Measurements from ENCODE around the gene FAM216A.

Gene FAM216A

DNA sequence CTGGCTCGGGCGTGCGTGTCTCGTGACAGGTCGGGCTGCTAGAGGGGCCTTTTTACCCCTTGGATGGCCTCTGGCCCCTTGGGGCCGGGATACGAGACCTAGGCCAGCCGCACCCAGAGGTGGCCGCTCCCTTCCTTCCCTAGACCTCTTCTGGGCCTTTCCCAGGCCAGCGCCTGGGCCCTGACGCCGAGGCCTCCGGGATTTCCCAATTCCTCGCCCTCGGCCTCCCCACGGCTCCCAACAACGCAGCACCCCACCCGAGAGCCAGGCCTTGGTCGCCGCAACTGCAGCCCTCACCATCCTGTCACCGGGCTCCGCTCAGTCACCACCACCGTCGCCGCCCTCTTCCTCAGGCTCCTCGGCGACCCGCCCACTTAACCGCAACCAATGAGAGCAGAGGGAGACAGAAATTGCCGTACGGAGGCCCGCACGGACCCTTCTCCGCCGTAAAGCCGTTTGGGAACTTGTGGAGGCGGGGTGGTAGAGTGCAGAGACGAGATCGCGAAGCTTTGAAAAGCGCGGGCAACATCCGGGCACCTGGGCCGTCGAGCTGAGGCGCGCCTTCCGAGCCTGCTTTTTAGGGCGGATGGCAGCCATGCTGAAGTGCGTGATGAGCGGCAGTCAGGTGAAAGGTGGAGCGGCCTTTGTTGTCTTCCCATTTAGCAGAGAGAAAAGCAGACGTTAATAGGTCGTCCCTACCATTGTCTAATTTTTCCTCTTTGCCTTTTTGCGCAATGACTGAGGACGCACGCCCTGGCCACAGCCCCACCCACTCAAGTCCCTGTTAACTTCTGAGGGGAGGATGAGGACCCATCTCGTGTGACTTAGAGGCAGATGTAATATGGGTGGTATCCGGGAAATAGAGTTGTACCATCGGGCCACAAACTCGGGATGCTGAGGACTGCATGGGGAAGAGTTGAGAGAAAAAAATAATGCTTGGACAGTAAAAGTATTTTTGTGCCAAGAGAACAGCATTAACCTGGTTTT lies 33.4 kb downstream of the FAM216A start, which contains the start of the genes RAD9B and VPS29:
Gene RAD9B, plus strand, starts transcription at position 580 of the 987 bp plus-strand sequence. Its CDS starts 7 bp downstream, at position 587.
Gene VPS29, minus strand, starts transcription at position 360 of the 987 bp plus-strand sequence. Its CDS starts 60 bp downstream, at position 300.
- peak within 1 kb of the TSS; percentile 75 for H2AFZ ChIP-seq (ENCODE audit: low read depth, low read length, severe bottlenecking)
- H3K27ac ChIP-seq (ENCODE audit: low read depth, low read length): peak within 1 kb of the TSS; percentile 73
- TF ChIP-seq, protein P1, sequence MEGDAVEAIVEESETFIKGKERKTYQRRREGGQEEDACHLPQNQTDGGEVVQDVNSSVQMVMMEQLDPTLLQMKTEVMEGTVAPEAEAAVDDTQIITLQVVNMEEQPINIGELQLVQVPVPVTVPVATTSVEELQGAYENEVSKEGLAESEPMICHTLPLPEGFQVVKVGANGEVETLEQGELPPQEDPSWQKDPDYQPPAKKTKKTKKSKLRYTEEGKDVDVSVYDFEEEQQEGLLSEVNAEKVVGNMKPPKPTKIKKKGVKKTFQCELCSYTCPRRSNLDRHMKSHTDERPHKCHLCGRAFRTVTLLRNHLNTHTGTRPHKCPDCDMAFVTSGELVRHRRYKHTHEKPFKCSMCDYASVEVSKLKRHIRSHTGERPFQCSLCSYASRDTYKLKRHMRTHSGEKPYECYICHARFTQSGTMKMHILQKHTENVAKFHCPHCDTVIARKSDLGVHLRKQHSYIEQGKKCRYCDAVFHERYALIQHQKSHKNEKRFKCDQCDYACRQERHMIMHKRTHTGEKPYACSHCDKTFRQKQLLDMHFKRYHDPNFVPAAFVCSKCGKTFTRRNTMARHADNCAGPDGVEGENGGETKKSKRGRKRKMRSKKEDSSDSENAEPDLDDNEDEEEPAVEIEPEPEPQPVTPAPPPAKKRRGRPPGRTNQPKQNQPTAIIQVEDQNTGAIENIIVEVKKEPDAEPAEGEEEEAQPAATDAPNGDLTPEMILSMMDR (IDR thresholded peaks at IDR 0.05; ENCODE audit: insufficient read depth, low read length, poor library complexity, severe bottlenecking): no peak
- no peak for TF ChIP-seq EZH2phosphoT487 (conservative IDR thresholded peaks at IDR 0.05; ENCODE audit: low read length)

DNA sequence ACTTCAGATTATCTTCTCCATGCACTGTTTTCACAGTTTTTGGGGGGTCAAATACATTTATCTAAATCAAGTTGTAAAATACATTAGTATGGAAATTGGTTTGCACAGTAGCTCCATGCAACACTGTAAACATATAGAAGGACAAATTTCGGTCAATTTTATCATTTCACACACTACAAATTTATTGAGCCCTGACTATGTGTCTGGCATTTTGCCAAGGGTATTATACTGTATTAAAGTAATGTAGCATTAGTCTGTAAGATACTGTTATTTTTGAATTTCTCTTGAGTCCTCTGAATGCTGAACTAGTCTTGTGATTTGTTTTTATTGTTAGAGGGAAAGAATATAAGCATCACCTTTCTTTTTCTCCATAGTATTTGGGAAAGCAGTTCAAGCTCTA lies 34.8 kb downstream of the FAM216A start:
- H2AFZ ChIP-seq (ENCODE audit: low read depth, low read length, severe bottlenecking): no peak overlapping the region
- peaks cover 8% of the 10 kb centered on the region for H3K36me3 ChIP-seq (ENCODE audit: low read length)
- H3K4me3 ChIP-seq (ENCODE audit: insufficient read depth, low read length, poor library complexity, severe bottlenecking): no peak overlapping the region
- H3K79me2 ChIP-seq (ENCODE audit: insufficient read depth, low read length): peaks cover 31% of the 10 kb centered on the region
- no peaks in the 10 kb centered on the region for H3K9me3 ChIP-seq (ENCODE audit: insufficient read depth, low read length)
- H3K4me2 ChIP-seq (ENCODE audit: low read depth, low read length, poor library complexity, severe bottlenecking): no peak overlapping the region
- no peaks in the 10 kb centered on the region for H3K27me3 ChIP-seq (ENCODE audit: low read length)
- peaks cover 33% of the 10 kb centered on the region for H3F3A ChIP-seq (ENCODE audit: insufficient read depth)
- H3K9ac ChIP-seq (ENCODE audit: low read length): no peak overlapping the region
- no peak overlapping the region for H3K27ac ChIP-seq (ENCODE audit: low read depth, low read length)
- TF ChIP-seq, protein P1 (IDR thresholded peaks at IDR 0.05; ENCODE audit: insufficient read depth, low read length, poor library complexity, severe bottlenecking): no peak
- no peak for TF ChIP-seq EZH2phosphoT487 (conservative IDR thresholded peaks at IDR 0.05; ENCODE audit: low read length)
- H4K20me1 ChIP-seq (ENCODE audit: low read depth, low read length): no peaks in the 10 kb centered on the region
- no peaks in the 10 kb centered on the region for H3K9me2 ChIP-seq (replicated peaks; ENCODE audit: insufficient read depth, low read length)

More for the DNA sequence above, 33.4 kb downstream of the FAM216A start, which contains the start of the genes RAD9B and VPS29:
- Histone ChIP-seq H3K4me2 (ENCODE audit: low read depth, low read length, poor library complexity, severe bottlenecking) (peak within 1 kb of the TSS; percentile 81), H3K27me3 (ENCODE audit: low read length) (no peaks in the 10 kb centered on the region), H3K9ac (ENCODE audit: low read length) (peak within 1 kb of the TSS; percentile 89), H3F3A (ENCODE audit: insufficient read depth) (peaks cover 37% of the 10 kb centered on the region), H3K4me3 (ENCODE audit: insufficient read depth, low read length, poor library complexity, severe bottlenecking) (peak within 1 kb of the TSS; percentile 89), H3K79me2 (ENCODE audit: insufficient read depth, low read length) (peaks cover 41% of the 10 kb centered on the region), H3K9me3 (ENCODE audit: insufficient read depth, low read length) (no peaks in the 10 kb centered on the region), H3K36me3 (ENCODE audit: low read length) (peaks cover 11% of the 10 kb centered on the region), H3K9me2 (replicated peaks; ENCODE audit: insufficient read depth, low read length) (no peaks in the 10 kb centered on the region), H4K20me1 (ENCODE audit: low read depth, low read length) (no peaks in the 10 kb centered on the region)

DNA sequence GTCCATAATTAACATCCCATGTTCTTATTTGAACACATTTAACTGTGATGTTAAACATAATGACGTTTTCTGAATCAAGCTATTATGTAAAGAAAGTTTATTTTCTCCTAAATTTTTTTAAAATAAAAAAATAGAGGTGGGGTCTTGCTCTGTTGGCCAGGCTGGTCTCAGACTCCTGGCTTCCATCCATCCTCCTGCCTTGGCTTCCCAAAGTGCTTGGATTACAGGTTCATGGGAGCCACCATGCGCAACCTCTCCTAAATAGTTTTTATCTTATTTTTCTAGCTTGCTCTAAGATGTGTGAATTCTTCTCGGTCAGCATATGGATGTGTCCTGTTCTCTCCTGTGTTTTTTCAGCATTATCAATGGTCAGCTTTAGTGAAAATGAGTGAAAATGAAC lies 36.7 kb downstream of the FAM216A start:
- Histone ChIP-seq H3K4me2 (ENCODE audit: low read depth, low read length, poor library complexity, severe bottlenecking) (no peak overlapping the region), H3K36me3 (ENCODE audit: low read length) (no peaks in the 10 kb centered on the region), H3K79me2 (ENCODE audit: insufficient read depth, low read length) (peaks cover 13% of the 10 kb centered on the region), H3K27me3 (ENCODE audit: low read length) (no peaks in the 10 kb centered on the region), H3K4me3 (ENCODE audit: insufficient read depth, low read length, poor library complexity, severe bottlenecking) (no peak overlapping the region), H3K27ac (ENCODE audit: low read depth, low read length) (no peak overlapping the region), H4K20me1 (ENCODE audit: low read depth, low read length) (no peaks in the 10 kb centered on the region), H3K9ac (ENCODE audit: low read length) (no peak overlapping the region), H3F3A (ENCODE audit: insufficient read depth) (peaks cover 15% of the 10 kb centered on the region), H3K9me2 (replicated peaks; ENCODE audit: insufficient read depth, low read length) (no peaks in the 10 kb centered on the region), H3K9me3 (ENCODE audit: insufficient read depth, low read length) (no peaks in the 10 kb centered on the region), H2AFZ (ENCODE audit: low read depth, low read length, severe bottlenecking) (no peak overlapping the region)
- no peak for TF ChIP-seq EZH2phosphoT487 (conservative IDR thresholded peaks at IDR 0.05; ENCODE audit: low read length)
- TF ChIP-seq, protein P1 (IDR thresholded peaks at IDR 0.05; ENCODE audit: insufficient read depth, low read length, poor library complexity, severe bottlenecking): no peak
